Endothelial cell of umbilical vein (primary cell): ENCODE results near the gene TNIK. TPM values are rescaled to one million over a fixed set of nuclear protein-coding genes. Genes with fewer than 3 reads are reported as not detected.

Experiments used
- BruUV-seq: library from RNA; stranded (reverse); fragments of 400-500 nt; replicated peaks from 2 replicates; lab custom pipeline; 2021; lab: Mats Ljungman, UMichigan
- CTCF ChIA-PET: fragments of 300-600, 350-600 bp; sonication (Branson Sonifier 250); formaldehyde crosslinking; loops from one replicate; lab custom pipeline; 2021; ENCODE audit warnings: antibody characterized with exemption, inconsistent platforms; lab: Charles Lee
- POLR2A ChIA-PET: fragments of 300-600, 350-600 bp; sonication (Branson Sonifier 250); formaldehyde crosslinking; loops from one replicate; lab custom pipeline; 2021; ENCODE audit warnings: antibody characterized with exemption, inconsistent platforms; lab: Charles Lee
- DNase-seq: peaks from one replicate; pipeline ENCODE4 v3.0.0-alpha.2; 2011; ENCODE audit warnings: low read depth, low spot score
- FAIRE-seq: peaks from 2 replicates; lab custom pipeline; 2011; peaks lifted over from hg19 to GRCh38; lab: Jason Lieb, UNC
- H2AFZ ChIP-seq: 2 replicates; pipeline ENCODE4 v1.6.0; 2012; ENCODE audit warnings: low read depth, low read length, control low read depth, inconsistent platforms
- H3K27ac ChIP-seq: 2 replicates; pipeline ENCODE4 v1.5.1; 2011; ENCODE audit warnings: low read depth, mild to moderate bottlenecking, control low read depth, low read length, moderate library complexity; ENCODE audit not compliant: insufficient read depth
- H3K27me3 ChIP-seq, 2 experiments: 2 replicates each; pipeline versions ENCODE4 v1.6.0 to v1.6.1; 2011; ENCODE audit warnings: low read length in 2 of 2, mixed read lengths in 1 of 2; ENCODE audit not compliant: control insufficient read depth in 2 of 2, insufficient read depth in 2 of 2
- H3K36me3 ChIP-seq, 2 experiments: 2 replicates in 1 of 2; 3 replicates in 1 of 2; pipeline ENCODE4 v1.5.1; 2011; ENCODE audit warnings: low read length in 2 of 2, mild to moderate bottlenecking in 1 of 2, moderate library complexity in 1 of 2; ENCODE audit not compliant: control insufficient read depth in 2 of 2, insufficient read depth in 2 of 2; ENCODE audit errors: extremely low read depth in 1 of 2
- H3K4me1 ChIP-seq: 3 replicates; pipeline ENCODE4 v1.5.1; 2011; ENCODE audit warnings: mild to moderate bottlenecking, low read length; ENCODE audit not compliant: control insufficient read depth, insufficient read depth; ENCODE audit errors: extremely low read depth
- H3K4me2 ChIP-seq: 2 replicates; pipeline ENCODE4 v1.6.1; 2011; ENCODE audit warnings: low read length, control low read depth, mixed read lengths; ENCODE audit not compliant: insufficient read depth
- H3K4me3 ChIP-seq, 3 experiments: fragments of 200-600 bp in 1 of 3; sonication (generic), shearing (Covaris generic) in 1 of 3; replicated peaks in 1 of 3; 2 replicates each; pipeline ENCODE4 v1.5.1; 2011 to 2016; ENCODE audit warnings: control low read depth in 3 of 3, low read length in 3 of 3, mild to moderate bottlenecking in 2 of 3, inconsistent platforms in 1 of 3, low read depth in 1 of 3, moderate library complexity in 1 of 3; ENCODE audit not compliant: insufficient read depth in 1 of 3
- H3K79me2 ChIP-seq: 2 replicates; pipeline ENCODE4 v1.6.0; 2012; ENCODE audit warnings: low read length, inconsistent platforms; ENCODE audit not compliant: control insufficient read depth, insufficient read depth
- H3K9ac ChIP-seq: replicated peaks from 2 replicates; pipeline ENCODE3; 2011; ENCODE audit warnings: low read length, control low read depth; ENCODE audit not compliant: insufficient read depth; ENCODE audit errors: extremely low read depth
- H3K9me1 ChIP-seq: replicated peaks from 3 replicates; pipeline ENCODE4 v1.6.0; 2011; ENCODE audit warnings: mild to moderate bottlenecking, low read length; ENCODE audit not compliant: control insufficient read depth, insufficient read depth; ENCODE audit errors: extremely low read depth
- H3K9me3 ChIP-seq: replicated peaks from 2 replicates; pipeline ENCODE4 v1.5.1; 2012; ENCODE audit warnings: low read length, inconsistent platforms; ENCODE audit not compliant: control insufficient read depth, insufficient read depth
- H4K20me1 ChIP-seq: replicated peaks from 2 replicates; pipeline ENCODE3; 2011; ENCODE audit warnings: mild to moderate bottlenecking, low read length; ENCODE audit not compliant: control insufficient read depth, insufficient read depth; ENCODE audit errors: extremely low read depth
- CTCF ChIP-seq, 2 donors: IDR thresholded peaks; 1 replicate in 1 of 2; 2 replicates in 1 of 2; pipeline ENCODE4 v1.5.1; 2011; ENCODE audit warnings: low read length in 2 of 2, mild to moderate bottlenecking in 2 of 2, moderate library complexity in 2 of 2, control low read depth in 1 of 2, inconsistent platforms in 1 of 2, low read depth in 1 of 2; ENCODE audit not compliant: insufficient read depth in 1 of 2; ENCODE audit errors: extremely low read depth in 1 of 2
- EZH2 ChIP-seq: IDR thresholded peaks from 2 replicates; pipeline ENCODE4 v1.6.1; 2012; ENCODE audit warnings: borderline replicate concordance, low read depth, mild to moderate bottlenecking, moderate library complexity, low read length, inconsistent platforms; ENCODE audit not compliant: severe bottlenecking
- FOS ChIP-seq: IDR thresholded peaks from 2 replicates; pipeline ENCODE4 v1.6.1; 2011; ENCODE audit warnings: mild to moderate bottlenecking, low read length, moderate library complexity, borderline replicate concordance; ENCODE audit not compliant: insufficient read depth
- GATA2 ChIP-seq: IDR thresholded peaks from 2 replicates; pipeline ENCODE4 v1.7.0; 2011; ENCODE audit warnings: low read depth, mild to moderate bottlenecking, moderate library complexity, mixed read lengths, low read length; ENCODE audit not compliant: insufficient read length, insufficient read depth
- JUN ChIP-seq: IDR thresholded peaks from 2 replicates; pipeline ENCODE4 v1.6.1; 2011; ENCODE audit warnings: borderline replicate concordance, low read depth; ENCODE audit not compliant: insufficient read length, insufficient read depth
- MAX ChIP-seq: IDR thresholded peaks from 2 replicates; pipeline ENCODE4 v1.6.1; 2011; ENCODE audit not compliant: insufficient read depth, insufficient read length
- MYC ChIP-seq: IDR thresholded peaks from one replicate; pipeline ENCODE4 v1.6.1; 2011; ENCODE audit warnings: mild to moderate bottlenecking, low read depth, low read length
- POLR2A ChIP-seq: IDR thresholded peaks from 2 replicates; pipeline ENCODE4 v1.6.1; 2012; ENCODE audit warnings: low read depth, mild to moderate bottlenecking, control low read depth, low read length
- POLR2AphosphoS5 ChIP-seq: IDR thresholded peaks from 2 replicates; pipeline ENCODE4 v1.6.1; 2012; ENCODE audit warnings: low read depth, mild to moderate bottlenecking, control low read depth, low read length, moderate library complexity; ENCODE audit not compliant: insufficient read depth
- dilution Hi-C: fragments of 300-500 bp; cut with MboI; formaldehyde crosslinking; loops from one replicate; pipeline ENCODE4 v1.15.0; 2019; ENCODE audit warnings: low sequenced_read_pairs; ENCODE audit not compliant: extremely low pct_ligation_motif_present
- intact Hi-C: fragments of 100-400 bp; cut with micrococcal nuclease; formaldehyde crosslinking; loops from one replicate; pipeline ENCODE4 v1.10.0; 2022
- polyA plus RNA-seq, 4 experiments: library from polyadenylated mRNA; depleted of rRNA in 3 of 4; stranded (reverse) in 3 of 4; unstranded in 1 of 4; fragments of >200 nt; gene quantifications; 2 replicates each; pipeline versions ENCODE4 v1.2.1 to v1.2.3, GENCODE V29; 2011 to 2012; ENCODE audit warnings: missing spikeins in 1 of 4
- total RNA-seq: library from RNA; stranded (reverse); gene quantifications from 2 replicates; pipeline ENCODE4 v1.2.3, GENCODE V29; 2021

TNIK gene
- total and polyA plus RNA-seq, 2 donors (not counting 3 experiments of a cell fraction or from before 2014, with no cell fraction given): 10.9 to 39.7 TPM

- no TSS peak for BruUV-seq
- Histone ChIP-seq H3K4me3 (no peak overlapping the region), H3K79me2 (no peaks in the 10 kb centered on the region), H3K36me3 (no peaks in the 10 kb centered on the region), H2AFZ (no peak overlapping the region), H3K4me1 (peaks cover 16% of the 10 kb centered on the region), H3K9me3 (no peaks in the 10 kb centered on the region), H3K27me3 (no peaks in the 10 kb centered on the region), H3K4me2 (no peak overlapping the region), H4K20me1 (no peaks in the 10 kb centered on the region), H3K9ac (no peak overlapping the region), H3K9me1 (no peaks in the 10 kb centered on the region), H3K27ac (no peak overlapping the region)
- no peak for TF ChIP-seq POLR2AphosphoS5
- TF ChIP-seq JUN: no peak
- TF ChIP-seq POLR2A: no peak
- no peak for TF ChIP-seq MAX
- no peak for TF ChIP-seq EZH2
- no peak for TF ChIP-seq CTCF (IDR thresholded peaks at IDR 0.05; ENCODE audit: extremely low read depth in 1 of 2, insufficient read depth in 1 of 2, low read depth in 1 of 2, low read length in 2 of 2)
- no peak for TF ChIP-seq FOS
- TF ChIP-seq MYC: no peak
- no peak for TF ChIP-seq GATA2
- no peak for DNase-seq
- FAIRE-seq: no peak
- POLR2A ChIA-PET: no interaction called here
- dilution Hi-C loops: no loop called here
- intact Hi-C loops: loop anchor here (5.0 kb wide), 1 partner anchor 128 kb away; no protein-coding TSS in a partner anchor
- CTCF ChIA-PET: interaction anchor here (0.8 to 1.6 kb wide), 3 partner anchors 38 to 368 kb away, joined by 3 to 4 read pairs (median 4); no protein-coding TSS in a partner anchor
Observed at GRCh38 chr3:171329746-171330145, 130.5 kb downstream of the TNIK start.
